ENCODE measurements around the gene DEPDC7. TPM values are rescaled to one million over a fixed set of nuclear protein-coding genes. Genes with fewer than 3 reads are reported as not detected.

The DEPDC7 gene
- total and polyA plus RNA-seq, 2 of the 4 experiments (the other 2 are of a cell fraction): 7.4 to 9.7 TPM

- H3K9me1 ChIP-seq (ENCODE audit: insufficient read depth, low read length): 0 out of 2 replicates have a peak, but pooled peaks cover 5% of the 10 kb centered on the region
- no peak overlapping the region for H3K27ac ChIP-seq (ENCODE audit: insufficient read depth, low read length)
- TF ChIP-seq NFE2L2 (IDR thresholded peaks at IDR 0.05; ENCODE audit: low read depth, low read length) (no peak), MXI1 (IDR thresholded peaks at IDR 0.05; ENCODE audit: borderline replicate concordance, low read depth, low read length) (no peak), BHLHE40 (IDR thresholded peaks at IDR 0.05; ENCODE audit: low read depth, low read length) (no peak), CHD1 (IDR thresholded peaks at IDR 0.05; ENCODE audit: low read depth, low read length) (no peak), MAZ (IDR thresholded peaks at IDR 0.05; ENCODE audit: borderline replicate concordance, low read depth, low read length) (no peak)
- H4K91ac ChIP-seq (ENCODE audit: insufficient read depth, low read depth, low read length): no peak overlapping the region
- H4K20me1 ChIP-seq (ENCODE audit: insufficient read depth, low read length): no peaks in the 10 kb centered on the region
- CTCF ChIA-PET: no interaction called here
- no peak overlapping the region for H4K8ac ChIP-seq (ENCODE audit: low read depth in 2 of 2, low read length in 2 of 2)
- no peak for DNase-seq
- no peak overlapping the region for H3K4ac ChIP-seq (ENCODE audit: low read depth, low read length)
- H3K36me3 ChIP-seq (ENCODE audit: control insufficient read depth, insufficient read depth, low read length): no peaks in the 10 kb centered on the region
- H3K9me3 ChIP-seq (ENCODE audit: control insufficient read depth, insufficient read depth, low read length): no peaks in the 10 kb centered on the region
- no peak overlapping the region for H3K9ac ChIP-seq (ENCODE audit: low read depth, low read length)
- ATAC-seq (ENCODE audit: low read depth): no peak
- intact Hi-C loops (cut with micrococcal nuclease) (loop anchor here (5.0 kb wide), 1 partner anchor 56 kb away; no protein-coding TSS in a partner anchor), dilution Hi-C loops (cut with HindIII; ENCODE audit: low sequenced_read_pairs, unreplicated experiment) (no loop called here), in situ Hi-C loops (cut with MboI; ENCODE audit: low sequenced_read_pairs) (no loop called here)
- no peak overlapping the region for H3K4me3 ChIP-seq (ENCODE audit: insufficient read depth, low read depth, low read length)
- no TSS peak for BruUV-seq (replicated peaks)
- POLR2A ChIA-PET (ENCODE audit: unreplicated experiment): no interaction called here
- H3K4me1 ChIP-seq (ENCODE audit: control insufficient read depth, insufficient read depth, low read length): peaks cover 5% of the 10 kb centered on the region
- H2AFZ ChIP-seq (replicated peaks; ENCODE audit: low read length, poor library complexity): no peak overlapping the region
- no CpG with 5 or more reads among the region's 3 CpGs for WGBS, 2 experiments (ENCODE audit: extremely low coverage in 2 of 2, insufficient read length in 1 of 2)
- no peak overlapping the region for H2AK5ac ChIP-seq (ENCODE audit: low read depth, low read length)
- H2AK9ac ChIP-seq (replicated peaks; ENCODE audit: low read depth, low read length, poor library complexity): no peak overlapping the region
- H3K18ac ChIP-seq (ENCODE audit: low read depth, low read length): no peak overlapping the region
- H3K27me3 ChIP-seq (ENCODE audit: control insufficient read depth, insufficient read depth, low read length): no peaks in the 10 kb centered on the region
- no peak overlapping the region for H3K4me2 ChIP-seq (ENCODE audit: low read depth, low read length)
- H3K14ac ChIP-seq (replicated peaks; ENCODE audit: low read depth, low read length): no peak overlapping the region
- H2BK5ac ChIP-seq (ENCODE audit: low read depth, low read length, poor library complexity, severe bottlenecking): no peak overlapping the region
- no peak overlapping the region for H4K5ac ChIP-seq (ENCODE audit: low read depth, low read length)
- H2BK15ac ChIP-seq (ENCODE audit: low read depth, low read length): no peak overlapping the region
- no peak overlapping the region for H2BK120ac ChIP-seq (ENCODE audit: low read depth, low read length)
- H2BK20ac ChIP-seq (ENCODE audit: low read depth, low read length): no peak overlapping the region
- H3K56ac ChIP-seq (ENCODE audit: extremely low read depth, insufficient read depth, low read length): no peak overlapping the region
- peaks cover 9 to 29% of the 10 kb centered on the region in 2 experiments; a peak in 3 of 4 replicates for H3K79me1 ChIP-seq (ENCODE audit: low read depth in 1 of 2, low read length in 2 of 2)
- H3K23ac ChIP-seq (ENCODE audit: low read depth, low read length): no peak overlapping the region
These were observed 2.3 kb downstream of the DEPDC7 start for GRCh38 chr11:33017965-33018364.

All from IMR-90 (cell line).